ENCODE measurements around the gene TTC28.

Gene TTC28

GRCh38 chr22:28346308-28346707 is 333.3 kb downstream of the TTC28 start:
- DNase-seq = no peak

DNA sequence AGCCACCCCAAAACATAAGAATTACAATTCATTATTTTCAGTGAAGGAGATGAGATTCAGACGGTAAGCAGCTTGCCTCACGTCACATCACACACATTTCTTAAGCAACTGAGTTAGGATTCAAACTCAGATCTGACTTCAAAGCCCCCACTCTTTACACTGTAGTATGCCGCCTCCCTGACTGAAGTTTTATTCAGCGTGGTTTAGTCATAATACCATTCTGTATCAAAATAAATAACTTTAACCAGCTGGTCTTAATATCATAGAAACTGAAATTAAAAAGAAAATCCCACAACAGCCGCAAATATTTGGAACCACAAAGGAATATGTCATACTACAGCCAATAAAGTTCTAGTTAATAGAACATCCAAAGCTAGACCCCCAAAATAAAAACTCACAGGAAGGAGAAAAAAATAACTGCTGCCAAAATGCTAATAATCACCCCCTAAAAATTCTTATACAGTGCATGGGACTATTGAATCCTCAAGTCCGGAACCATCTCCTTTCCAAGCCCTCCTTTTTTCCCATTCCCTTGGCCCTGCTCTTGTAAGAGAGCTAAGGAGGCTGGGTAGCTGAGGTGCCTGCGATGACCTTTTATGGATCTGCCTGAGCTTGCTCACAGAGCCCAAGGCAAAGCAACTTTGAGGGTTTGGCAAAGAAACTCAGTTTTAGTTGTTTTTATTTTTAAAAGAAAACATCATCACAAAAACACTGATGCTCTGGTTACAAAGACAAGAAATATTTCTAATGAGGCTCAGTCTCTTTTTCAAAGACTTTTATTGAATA is 334.5 kb downstream of the TTC28 start:
- DNase-seq = no peak

DNA sequence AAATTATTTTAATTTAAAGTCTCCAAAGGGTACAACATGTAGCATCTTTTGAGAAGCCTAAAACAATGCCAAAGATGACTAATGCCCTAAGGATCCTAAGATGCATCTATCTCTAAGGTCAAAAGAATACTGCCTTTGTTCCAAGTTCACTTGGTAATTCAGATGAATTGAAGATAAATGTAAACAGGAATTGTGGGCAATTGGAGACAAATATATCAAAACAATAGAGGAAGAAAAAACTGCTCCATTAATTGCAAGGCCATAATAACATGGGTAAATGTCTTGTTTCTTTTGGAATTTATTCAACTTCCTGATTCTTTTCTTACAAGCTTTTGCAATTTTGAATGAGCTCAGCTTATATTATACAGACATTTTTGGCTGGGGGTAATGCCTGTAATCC is 338.6 kb downstream of the TTC28 start:
- DNase-seq = peak; percentile 1 to 5

DNA sequence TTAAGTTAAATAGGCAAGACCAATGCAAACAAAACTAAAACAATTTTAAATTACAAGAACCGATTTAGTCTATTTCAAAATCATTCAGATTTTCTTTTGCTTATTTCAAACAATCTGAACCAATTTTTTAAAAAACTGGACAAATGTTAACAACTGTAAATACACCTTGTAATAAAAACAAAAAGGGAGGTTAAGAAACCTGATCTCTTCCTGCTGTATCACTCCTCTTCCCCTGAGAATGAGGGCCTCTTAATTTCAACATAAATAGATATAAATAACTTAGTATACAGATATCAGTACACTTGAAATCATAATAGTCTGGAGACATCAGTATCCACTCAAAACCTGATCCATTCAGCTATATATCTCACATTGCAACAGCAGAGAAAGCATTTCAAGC is 346.6 kb downstream of the TTC28 start:
- no peak for DNase-seq

DNA sequence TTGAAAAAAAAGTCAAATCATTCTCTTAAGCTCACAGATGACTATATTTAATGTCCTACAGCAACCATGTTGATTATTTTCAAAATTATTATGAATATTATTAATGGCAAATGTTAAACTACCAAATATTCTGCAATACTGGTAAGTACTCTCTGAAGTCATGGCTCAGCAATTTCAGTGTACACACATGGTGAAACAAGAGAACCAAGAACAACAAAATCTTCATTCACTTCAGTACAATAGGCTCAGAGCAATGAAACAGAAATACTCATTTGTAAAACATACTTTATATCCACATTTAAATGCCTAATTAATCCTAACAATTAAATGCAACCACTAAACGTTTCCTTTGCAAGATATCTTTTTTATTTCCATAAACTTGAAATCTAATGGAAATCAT is 347.2 kb downstream of the TTC28 start:
- DNase-seq = no peak

DNA sequence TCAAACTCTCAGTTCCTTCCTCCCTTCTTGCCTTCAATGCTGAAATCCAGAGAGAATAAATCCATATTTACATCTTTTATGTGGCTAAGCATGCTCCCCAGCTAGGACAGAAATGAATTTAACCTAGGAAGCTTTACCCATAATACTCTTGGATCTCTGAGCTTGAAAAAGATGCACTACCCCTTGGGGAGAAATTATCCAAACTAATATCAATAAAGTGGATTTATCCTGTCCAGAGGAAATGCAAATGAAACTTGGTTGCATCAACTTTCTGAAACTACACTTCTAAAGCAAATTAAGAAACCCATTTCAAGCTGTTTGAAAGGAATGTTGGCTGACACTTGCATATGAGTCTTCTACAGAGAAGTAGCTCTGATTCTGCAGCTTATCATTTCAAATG is 347.9 kb downstream of the TTC28 start:
- DNase-seq = no peak

- DNase-seq = no peak
These were observed 350.2 kb downstream of the TTC28 start for GRCh38 chr22:28329186-28330073.

GRCh38 chr22:28328756-28329155 is 350.9 kb downstream of the TTC28 start:
- no peak for DNase-seq

GRCh38 chr22:28316014-28316413 is 363.6 kb downstream of the TTC28 start:
- no peak for DNase-seq

DNA sequence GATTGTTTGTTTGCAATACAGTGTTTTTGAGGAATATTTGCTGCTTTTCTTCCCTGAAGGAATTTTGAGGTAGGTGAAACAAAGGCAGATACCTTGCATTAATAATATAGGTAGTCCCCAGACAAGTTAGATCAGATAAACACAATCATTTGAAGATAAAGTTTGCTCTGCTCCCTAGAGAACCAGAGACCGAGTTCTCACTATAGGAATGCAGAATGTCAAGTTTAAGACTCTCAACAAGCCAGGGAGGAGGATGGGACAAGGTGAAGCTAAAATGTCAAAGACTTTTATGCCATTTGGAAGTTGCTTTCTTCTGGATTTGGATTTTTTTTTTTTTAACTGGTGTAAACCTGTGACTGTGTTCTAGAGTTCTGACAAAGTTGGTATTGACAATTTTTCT is 364.7 kb downstream of the TTC28 start:
- no peak for DNase-seq

DNA sequence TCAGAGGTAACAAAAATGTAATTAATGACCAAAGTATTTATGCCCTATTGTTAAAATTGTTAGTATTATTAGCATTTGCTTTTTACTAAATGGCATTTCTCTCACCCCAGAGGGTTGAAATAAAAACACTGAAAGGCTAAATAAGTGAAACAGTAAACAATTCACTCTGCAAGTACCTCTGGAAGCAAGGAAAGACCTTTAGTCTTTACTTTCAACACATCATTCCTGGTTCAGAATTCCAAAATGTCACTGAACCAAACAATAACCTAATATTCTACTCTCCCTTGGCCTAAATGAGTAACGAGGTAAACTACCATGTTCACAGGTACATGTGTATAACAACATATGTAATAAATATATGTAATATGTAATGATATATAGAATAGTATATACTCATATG is 369.3 kb downstream of the TTC28 start:
- DNase-seq = no peak

DNA sequence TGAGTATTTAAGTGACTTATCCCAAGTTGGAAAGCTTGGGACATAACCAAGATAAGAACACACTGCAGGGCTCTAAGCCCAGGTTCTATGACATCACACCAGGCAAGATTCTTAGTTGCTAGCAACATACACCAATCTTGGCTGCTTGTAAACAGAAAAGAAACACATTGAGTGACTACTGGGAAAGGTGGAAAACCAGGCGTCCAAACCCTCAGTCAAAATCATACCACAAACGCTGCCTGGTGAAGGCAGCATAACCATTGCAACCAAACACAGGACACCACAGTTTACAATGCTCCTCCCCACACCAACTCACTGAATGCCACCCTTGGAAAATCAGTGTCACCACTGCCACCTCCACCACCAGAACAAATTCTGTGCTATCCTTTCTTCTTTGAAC is 379.9 kb downstream of the TTC28 start:
- DNase-seq = no peak

GRCh38 chr22:28299309-28299708 is 380.3 kb downstream of the TTC28 start:
- no peak for DNase-seq

GRCh38 chr22:28297504-28297903 is 382.1 kb downstream of the TTC28 start:
- DNase-seq = no peak

GRCh38 chr22:28296452-28296851 is 383.2 kb downstream of the TTC28 start:
- DNase-seq = no peak

DNA sequence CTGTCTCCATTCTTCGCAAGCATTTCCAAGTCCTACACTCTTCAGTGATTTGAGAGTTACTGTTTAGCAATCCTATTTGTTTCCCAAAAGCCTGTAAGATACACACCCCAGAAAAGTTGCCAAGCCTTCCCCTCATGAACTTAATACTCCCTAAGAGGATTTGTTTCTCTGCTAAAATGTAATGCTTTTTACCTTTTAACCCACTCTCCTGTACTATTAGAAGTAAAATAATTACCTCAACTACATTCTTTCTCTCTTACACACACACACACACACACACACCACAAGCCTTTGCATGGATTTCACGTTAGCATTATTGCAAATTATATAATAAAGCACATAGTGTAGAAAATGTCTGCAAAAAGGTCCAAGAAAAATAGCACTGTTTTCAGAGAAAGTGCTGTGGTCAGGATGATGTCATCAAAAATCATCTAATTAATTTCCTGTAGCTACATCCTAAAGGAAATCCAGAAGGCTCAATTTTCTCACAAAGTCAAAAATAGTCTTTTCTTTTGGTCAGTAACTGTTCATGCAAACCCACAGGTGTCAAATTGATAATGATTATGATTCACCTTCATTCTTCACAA is 396.5 kb downstream of the TTC28 start:
- no peak for DNase-seq

DNA sequence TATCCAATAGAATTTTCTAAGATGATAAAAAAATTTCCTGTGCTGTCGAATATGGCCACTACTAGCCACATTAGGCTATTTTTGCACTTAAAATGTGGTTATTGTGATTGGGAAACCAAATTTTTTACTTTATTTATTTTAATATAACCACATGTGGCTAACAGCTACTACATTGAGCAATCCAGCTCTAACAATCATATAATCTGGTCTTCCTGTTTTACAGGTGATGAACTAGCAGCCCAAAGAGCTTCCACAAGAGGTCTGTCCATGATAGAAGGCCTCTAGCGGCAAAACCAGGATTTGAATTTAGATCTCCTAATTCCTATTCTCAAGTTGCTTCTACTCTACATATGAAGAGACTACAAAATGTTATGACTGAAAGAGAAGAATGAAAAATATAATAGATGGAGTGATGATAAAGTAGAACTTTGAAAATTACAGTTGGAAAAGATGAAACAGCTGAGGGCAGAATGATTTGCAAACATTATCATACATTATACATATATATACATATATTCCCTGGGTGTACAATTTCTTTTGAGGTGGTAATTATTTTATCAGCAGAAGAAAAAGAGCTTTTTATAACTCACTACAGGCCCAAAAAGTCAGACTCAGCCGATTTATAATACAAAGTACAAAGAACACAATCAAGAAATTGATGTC is 397.1 kb downstream of the TTC28 start:
- DNase-seq = peak in 1 of 2 experiments; percentile 0

- DNase-seq = no peak
These were observed 399.8 kb downstream of the TTC28 start for GRCh38 chr22:28279888-28280287.

GRCh38 chr22:28269277-28269676 is 410.4 kb downstream of the TTC28 start:
- no peak for DNase-seq

- DNase-seq = no peak
These were observed 410.8 kb downstream of the TTC28 start for GRCh38 chr22:28268850-28269249.

- DNase-seq = no peak
These were observed 411.5 kb downstream of the TTC28 start for GRCh38 chr22:28268171-28268570.

DNA sequence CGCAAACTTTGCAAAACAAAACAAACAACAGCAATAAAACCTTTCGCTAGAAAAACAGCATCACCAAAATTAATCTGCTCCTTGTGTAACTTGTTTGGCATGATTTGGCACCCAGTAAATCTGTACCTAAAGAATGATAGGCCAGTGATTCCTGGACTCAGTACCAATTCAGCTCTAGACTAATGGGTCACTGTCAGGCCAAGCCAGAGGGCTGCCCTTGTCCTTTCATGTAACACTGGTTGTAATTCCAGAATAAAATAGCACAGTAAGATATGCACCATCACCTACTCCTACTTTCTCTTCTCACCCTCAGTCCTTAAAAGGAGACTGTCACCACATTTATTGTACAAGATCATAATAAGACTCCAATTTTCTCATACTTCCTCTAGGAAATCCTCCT is 419.0 kb downstream of the TTC28 start:
- DNase-seq = no peak

DNA sequence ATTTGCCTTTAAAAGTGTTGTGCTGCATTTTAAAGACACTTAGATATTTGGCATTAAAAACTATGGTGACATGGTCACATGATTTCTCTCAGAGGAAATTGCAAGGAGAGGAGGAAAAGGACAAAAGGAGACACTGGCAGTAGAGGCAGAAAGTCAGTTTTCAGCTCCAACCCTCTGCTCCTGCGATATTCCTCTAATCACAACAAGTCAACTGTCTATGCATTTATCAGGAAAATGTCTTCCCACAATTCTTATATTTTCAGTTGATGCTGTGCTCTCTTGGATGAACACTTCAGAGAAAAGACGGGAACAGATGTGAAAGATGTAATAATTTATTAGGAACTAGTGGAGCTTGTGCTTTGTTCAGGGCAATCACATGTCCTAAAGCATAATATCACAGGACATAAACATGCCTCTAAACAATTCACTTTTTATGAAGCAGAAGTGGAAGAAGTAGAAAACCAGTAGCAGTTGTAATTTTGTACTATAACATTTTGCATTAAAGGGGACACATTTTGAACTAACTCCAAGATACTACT is 419.8 kb downstream of the TTC28 start:
- DNase-seq = no peak

All from Kasumi-1 (cell line).